ENCODE data around the gene SCN4A.
A peak's percentile ranks its signal among the peaks of the same experiment; 100 is the strongest.
"Not testable (repeated sequence)": the region's sequence is repeated elsewhere in the genome, so short reads cannot be mapped to it uniquely, and the experiment has no call there.

Gene SCN4A

GRCh38 chr17:63984651-63985386 lies 12.1 kb upstream of the SCN4A start:
- DNase-seq (ENCODE audit: low read depth) = peak; percentile 24

DNA sequence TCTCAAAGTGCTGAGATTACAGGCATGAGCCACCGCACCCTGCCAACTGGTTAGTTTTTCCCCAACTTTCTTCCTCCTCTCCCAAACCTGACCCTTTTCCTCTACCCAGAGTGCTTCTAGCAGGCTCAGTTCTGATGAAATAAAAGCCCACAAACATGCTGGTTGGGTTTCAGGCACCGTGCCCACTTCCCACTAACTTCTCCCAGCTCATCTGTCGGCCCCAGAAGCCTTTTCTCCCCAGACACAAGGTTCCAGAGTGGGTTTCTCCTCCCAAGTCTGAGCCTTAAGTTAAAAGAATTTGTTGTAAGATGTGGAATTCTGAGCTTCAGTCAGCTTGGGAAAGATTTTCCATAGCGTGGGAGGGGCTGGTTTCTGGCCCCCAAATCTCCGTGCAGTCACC lies 11.5 kb upstream of the SCN4A start:
- no peak for DNase-seq (ENCODE audit: low read depth)

GRCh38 chr17:63983320-63983719 lies 10.6 kb upstream of the SCN4A start:
- no peak for DNase-seq (ENCODE audit: low read depth)

- not testable (repeated sequence) for DNase-seq (ENCODE audit: low read depth)
Measured at GRCh38 chr17:63982641-63983040, 9.9 kb upstream of the SCN4A start.

DNA sequence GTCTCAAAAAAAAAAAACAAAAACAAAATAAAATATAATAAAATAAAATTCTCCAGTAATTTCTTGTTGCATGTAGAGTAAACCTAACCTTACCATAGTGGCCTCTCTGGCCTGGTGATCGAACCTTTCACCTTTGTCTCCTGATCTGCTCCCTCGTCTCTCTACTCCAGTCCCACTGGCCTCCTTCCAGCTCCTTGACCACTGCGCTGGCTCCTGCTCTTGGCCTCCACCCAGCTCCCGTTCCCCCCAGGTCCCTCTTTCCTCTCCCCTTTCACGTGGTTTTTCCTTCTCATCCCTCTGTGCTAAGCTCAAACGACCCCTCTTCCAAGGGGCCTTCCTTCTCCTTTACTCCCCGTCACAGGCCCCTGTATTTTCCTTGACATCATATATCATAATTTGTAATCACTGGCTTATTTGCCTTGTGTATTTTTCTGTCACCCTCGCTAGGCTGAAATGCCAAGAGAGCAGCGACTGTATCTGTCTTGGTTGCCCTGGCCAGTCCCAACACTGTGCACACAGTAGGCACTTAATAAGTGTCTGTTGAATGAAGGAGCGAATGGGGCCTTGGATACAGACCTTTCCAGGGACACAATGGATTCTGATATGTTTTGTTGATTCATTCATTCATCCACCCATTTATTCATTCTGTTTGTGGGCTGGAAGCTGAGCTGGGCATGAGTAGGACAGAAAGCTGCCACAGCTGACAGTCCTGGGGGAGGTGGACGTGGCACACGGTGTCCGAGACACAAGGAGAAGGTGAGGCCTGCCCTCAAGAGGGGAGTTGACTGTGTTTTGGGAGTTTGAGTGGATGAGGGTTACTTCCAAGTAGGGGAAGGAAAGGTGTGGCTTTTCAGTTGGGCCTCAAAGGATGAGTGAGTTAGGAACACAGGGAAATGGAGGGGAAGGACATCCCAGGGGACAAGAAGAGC lies 5.8 kb upstream of the SCN4A start:
- DNase-seq (ENCODE audit: low read depth) = no peak

GRCh38 chr17:63976702-63977101 lies 4.0 kb upstream of the SCN4A start:
- no peak for DNase-seq (ENCODE audit: low read depth)

DNA sequence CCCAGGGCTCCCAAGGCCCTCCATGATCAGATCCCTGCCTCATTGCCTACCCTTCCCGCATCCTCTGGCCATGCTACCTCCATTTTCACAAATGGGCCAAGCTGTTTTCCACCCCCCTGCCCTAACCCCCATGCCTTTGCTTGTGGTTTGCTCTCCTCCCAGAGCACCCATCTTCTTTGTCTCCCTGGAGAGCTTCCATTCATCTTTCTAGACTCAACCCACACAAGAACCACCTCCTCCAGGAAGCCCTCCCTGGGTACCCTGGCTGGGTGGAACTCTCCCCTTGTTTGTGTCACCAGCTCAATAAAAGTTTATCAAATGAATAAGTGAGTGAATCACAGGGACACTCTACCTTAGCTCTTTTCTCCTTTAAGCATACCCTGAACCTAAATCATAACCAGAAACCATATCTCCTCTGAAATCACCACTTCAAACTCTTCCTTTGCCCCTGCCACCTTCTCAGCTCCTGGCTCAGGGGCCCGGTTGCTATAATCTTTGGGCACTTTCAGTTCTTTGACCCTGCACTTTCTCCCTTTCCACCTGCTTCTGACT lies 2.9 kb upstream of the SCN4A start:
- no peak for DNase-seq (ENCODE audit: low read depth)

GRCh38 chr17:63974594-63975192 lies 2.0 kb upstream of the SCN4A start:
- no peak for DNase-seq (ENCODE audit: low read depth)

GRCh38 chr17:63973930-63974593 lies 1.3 kb upstream of the SCN4A start:
- DNase-seq (ENCODE audit: low read depth) = no peak

GRCh38 chr17:63973247-63973646 lies 529 bp upstream of the SCN4A start:
- DNase-seq (ENCODE audit: low read depth) = no peak

DNA sequence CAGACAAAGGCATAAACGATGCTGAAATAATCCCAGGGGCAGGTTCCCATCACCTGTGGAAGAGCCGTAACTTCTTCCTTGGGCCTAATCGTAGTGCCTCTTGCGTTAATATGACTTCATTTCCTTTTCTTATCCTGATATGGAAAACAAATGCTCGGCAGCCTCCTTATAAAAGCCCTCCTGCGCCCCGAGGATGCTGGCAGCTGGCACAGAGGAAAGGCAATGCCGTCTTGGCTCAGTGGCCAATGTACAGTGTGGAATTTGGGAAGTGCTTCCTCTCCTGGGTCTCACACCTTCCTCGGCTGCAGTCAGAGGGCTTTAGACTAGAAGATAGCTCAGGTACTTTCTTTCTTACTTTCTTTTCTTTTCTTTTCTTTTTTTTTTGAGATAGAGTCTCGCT lies 3.4 kb downstream of the SCN4A start:
- no peak for DNase-seq (ENCODE audit: low read depth)

DNA sequence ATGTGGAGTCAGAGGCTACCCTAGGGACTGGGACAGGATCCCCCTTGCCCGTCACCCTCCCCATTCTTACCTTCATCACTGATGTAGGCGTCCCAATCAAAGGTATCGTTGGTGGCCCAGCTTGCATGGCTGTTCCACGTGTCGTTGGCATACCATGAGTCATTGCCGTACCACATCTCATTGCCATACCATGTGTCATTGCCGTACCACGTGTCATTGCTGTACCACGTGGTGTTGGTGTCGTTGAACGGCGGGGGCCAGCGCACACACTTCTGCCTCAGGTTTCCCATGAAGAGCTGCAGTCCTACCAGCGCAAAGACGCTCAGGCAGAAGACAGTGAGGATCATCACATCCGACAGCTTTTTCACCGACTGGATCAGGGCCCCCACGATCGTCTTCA lies 4.8 kb downstream of the SCN4A start:
- no peak for DNase-seq (ENCODE audit: low read depth)

GRCh38 chr17:63966646-63967264 lies 6.0 kb downstream of the SCN4A start:
- no peak for DNase-seq (ENCODE audit: low read depth)

DNA sequence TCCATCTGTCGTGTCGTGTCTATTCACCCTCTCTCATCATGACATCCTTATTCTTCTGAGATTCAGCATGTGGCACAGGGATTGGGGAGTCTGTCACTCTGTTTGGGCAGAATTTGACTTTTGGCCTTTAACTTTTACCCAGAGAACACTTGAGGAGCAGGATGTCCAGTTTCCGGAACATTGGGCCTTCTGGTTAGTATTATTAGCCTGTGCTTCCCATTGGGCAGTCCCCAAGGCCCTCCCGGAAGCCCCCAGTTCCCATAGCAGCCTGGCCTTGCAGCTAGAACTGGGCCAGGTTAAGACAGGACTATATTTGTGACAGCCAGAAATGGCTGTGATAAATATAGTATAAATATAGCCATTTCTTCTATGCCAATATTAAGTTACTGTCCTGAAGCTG lies 9.6 kb downstream of the SCN4A start:
- DNase-seq (ENCODE audit: low read depth) = no peak

DNA sequence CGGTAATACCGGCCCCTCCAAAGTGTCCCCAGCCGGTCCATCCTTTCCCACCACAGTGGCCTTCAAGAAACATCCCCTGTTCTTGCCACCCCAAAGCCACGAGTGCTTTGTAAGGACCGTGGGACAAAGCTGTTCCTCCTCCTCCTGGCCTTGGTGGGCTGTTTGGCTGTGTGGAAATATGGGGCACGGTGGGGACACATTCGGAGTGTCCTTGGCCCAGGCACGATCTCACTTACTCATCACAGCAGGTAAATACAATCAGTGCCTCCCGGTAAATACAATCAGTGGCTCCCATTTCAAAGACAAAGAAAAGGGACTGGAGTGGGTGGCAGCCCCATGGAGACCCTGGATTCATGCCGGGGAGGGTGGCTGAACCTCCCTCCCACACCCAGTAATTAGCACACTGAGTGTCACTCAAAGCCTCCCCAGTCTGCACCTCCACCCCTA lies 10.4 kb downstream of the SCN4A start:
- DNase-seq (ENCODE audit: low read depth) = no peak

- no peak for DNase-seq (ENCODE audit: low read depth)
Measured at GRCh38 chr17:63961355-63962212, 11.1 kb downstream of the SCN4A start.

DNA sequence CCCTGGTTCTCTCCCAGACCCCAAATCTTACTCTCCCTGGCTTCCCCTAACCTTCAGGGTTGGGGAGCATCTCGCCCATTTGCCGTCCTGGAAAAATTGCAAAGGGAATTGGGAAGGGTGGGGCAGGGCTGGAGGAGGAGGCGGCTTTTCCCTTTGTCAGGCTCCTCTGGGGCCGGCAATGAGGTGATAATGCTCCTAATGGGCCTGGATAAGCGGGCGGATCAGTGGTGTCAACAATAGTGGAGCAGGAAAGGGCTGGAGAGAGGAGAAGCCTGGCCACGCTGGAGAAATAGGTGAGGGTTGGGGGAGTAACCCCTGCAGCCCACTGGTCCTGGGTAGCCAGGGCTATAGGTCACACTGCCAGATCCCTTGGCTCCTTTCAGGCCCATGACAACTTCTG lies 12.3 kb downstream of the SCN4A start:
- no peak for DNase-seq (ENCODE audit: low read depth)

GRCh38 chr17:63960006-63960405 lies 12.7 kb downstream of the SCN4A start:
- DNase-seq (ENCODE audit: low read depth) = no peak

GRCh38 chr17:63956296-63956920 lies 16.3 kb downstream of the SCN4A start:
- no peak for DNase-seq (ENCODE audit: low read depth)

DNA sequence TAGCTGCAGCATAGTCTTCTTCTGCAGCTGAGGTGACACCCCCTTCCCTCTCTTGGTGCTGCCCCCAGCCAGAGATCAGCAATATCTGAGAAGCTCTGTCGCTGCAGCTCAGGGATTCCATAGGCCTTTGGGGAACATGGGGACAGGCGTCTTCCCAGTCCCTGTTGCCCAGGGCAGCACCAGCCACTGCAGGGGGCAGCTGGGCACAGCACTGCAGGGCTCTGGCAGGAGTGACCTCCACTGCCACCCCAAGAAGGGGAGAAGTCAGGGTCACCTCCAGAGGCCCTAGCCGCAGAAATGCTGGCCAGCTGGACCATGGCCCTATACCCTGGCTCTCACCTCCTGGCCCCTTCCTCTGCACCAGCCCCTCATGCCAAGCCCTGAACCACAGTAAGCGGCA lies 16.9 kb downstream of the SCN4A start:
- no peak for DNase-seq (ENCODE audit: low read depth)
